Myocyte (in vitro differentiated cells): Measurements from ENCODE around the gene COMMD7. TPM values are rescaled to one million over a fixed set of nuclear protein-coding genes. Genes with fewer than 3 reads are reported as not detected.

Source experiments
- DNase-seq: peaks from one replicate; pipeline ENCODE4 v3.0.0-alpha.2; 2012; ENCODE audit warnings: low read depth
- total RNA-seq: library from RNA; depleted of rRNA; stranded (reverse); fragments of >200 nt; gene quantifications from 2 replicates; pipeline ENCODE4 v1.2.3, GENCODE V29; 2014

Gene COMMD7
- total RNA-seq, 1 donor from 2014 or later: 28.1 TPM

GRCh38 chr20:32652739-32653526 lies 90.3 kb downstream of the COMMD7 start:
- peak; percentile 82 for DNase-seq

Other genes starting within 250 kb of the COMMD7 start
- 2.5 and 3.1 TPM in 2 replicates for gene NOL4L, start 158.1 kb downstream of the COMMD7 start, total RNA-seq
- gene C20orf203, start 69.5 kb downstream of the COMMD7 start, total RNA-seq: 0.05 TPM in 1 of 2 replicates, not detected in the other
- gene DNMT3B, start 18.9 kb upstream of the COMMD7 start, total RNA-seq: 0.59 and 1.5 TPM in 2 replicates
- gene MAPRE1, start 76.5 kb upstream of the COMMD7 start, total RNA-seq: 110 and 140 TPM in 2 replicates
- gene EFCAB8, start 115.5 kb upstream of the COMMD7 start, total RNA-seq: 0.83 TPM in 1 of 2 replicates, not detected in the other